MM.1S (cell line): ENCODE measurements around the gene TNRC6A.

Experiments used
- DNase-seq: peaks from one replicate; pipeline ENCODE4 v3.0.0-alpha.2; 2015
- H2AFZ ChIP-seq: fragments of 300-600 bp; sonication (generic); 2 replicates; pipeline ENCODE4 v1.6.0; 2016; ENCODE audit warnings: antibody characterized with exemption, low read length
- H3F3A ChIP-seq: fragments of 300-600 bp; sonication (generic); 2 replicates; pipeline ENCODE4 v1.6.1; 2016; ENCODE audit warnings: mild to moderate bottlenecking, antibody characterized with exemption, low read length, moderate library complexity, mixed read lengths; ENCODE audit not compliant: insufficient read depth
- H3K27ac ChIP-seq: fragments of 300-600 bp; sonication (generic); 2 replicates; pipeline ENCODE4 v1.5.1; 2016; ENCODE audit warnings: mild to moderate bottlenecking, low read length
- H3K27me3 ChIP-seq: fragments of 300-600 bp; sonication (generic); replicated peaks from 2 replicates; pipeline ENCODE4 v1.6.0; 2016; ENCODE audit warnings: low read length; ENCODE audit not compliant: insufficient read depth
- H3K36me3 ChIP-seq: fragments of 300-600 bp; sonication (generic); replicated peaks from 2 replicates; pipeline ENCODE4 v1.6.1; 2016; ENCODE audit warnings: mild to moderate bottlenecking, low read length, mixed read lengths; ENCODE audit not compliant: insufficient read depth
- H3K4me1 ChIP-seq: fragments of 300-600 bp; sonication (generic); 2 replicates; pipeline ENCODE4 v1.6.1; 2016; ENCODE audit warnings: low read length, mixed read lengths
- H3K4me2 ChIP-seq: fragments of 300-600 bp; sonication (generic); 2 replicates; pipeline ENCODE4 v1.6.0; 2016; ENCODE audit warnings: low read depth, low read length
- H3K4me3 ChIP-seq: fragments of 300-600 bp; sonication (generic); 2 replicates; pipeline ENCODE4 v1.5.1; 2016; ENCODE audit warnings: low read length, mixed read lengths
- H3K79me2 ChIP-seq: fragments of 300-600 bp; sonication (generic); 2 replicates; pipeline ENCODE4 v1.6.1; 2016; ENCODE audit warnings: mixed run types, low read length, mixed read lengths
- H3K9ac ChIP-seq: fragments of 300-600 bp; sonication (generic); 2 replicates; pipeline ENCODE4 v1.6.1; 2016; ENCODE audit warnings: low read length, mixed read lengths
- H3K9me2 ChIP-seq: fragments of 300-600 bp; sonication (generic); replicated peaks from 2 replicates; pipeline ENCODE4 v1.6.1; 2016; ENCODE audit warnings: mild to moderate bottlenecking, low read length, mixed read lengths; ENCODE audit not compliant: insufficient read depth
- H3K9me3 ChIP-seq: fragments of 300-600 bp; sonication (generic); replicated peaks from 2 replicates; pipeline ENCODE4 v1.6.1; 2016; ENCODE audit warnings: mild to moderate bottlenecking, low read length, mixed read lengths; ENCODE audit not compliant: insufficient read depth
- H4K20me1 ChIP-seq: fragments of 300-600 bp; sonication (generic); 2 replicates; pipeline ENCODE4 v1.6.1; 2016; ENCODE audit warnings: mild to moderate bottlenecking, low read length, moderate library complexity, mixed read lengths; ENCODE audit not compliant: insufficient read depth
- CTCF ChIP-seq: fragments of 300-600 bp; sonication (generic); IDR thresholded peaks from 2 replicates; pipeline ENCODE4 v1.5.1; 2016; ENCODE audit warnings: antibody characterized with exemption, low read length, mixed read lengths
- EZH2 ChIP-seq: fragments of 300-600 bp; sonication (generic); optimal IDR thresholded peaks from 2 replicates; pipeline ENCODE3; 2017; ENCODE audit warnings: low read depth, mild to moderate bottlenecking, antibody characterized with exemption, low read length, mixed read lengths
- EZH2phosphoT487 ChIP-seq: fragments of 300-600 bp; sonication (generic); IDR thresholded peaks from 2 replicates; pipeline ENCODE4 v1.6.1; 2018; ENCODE audit warnings: antibody characterized with exemption, low read length

Gene TNRC6A

GRCh38 chr16:24713379-24713778, 16.1 kb upstream of the TNRC6A start:
- Histone ChIP-seq H3K9ac (no peak overlapping the region), H3K36me3 (no peaks in the 10 kb centered on the region), H3K79me2 (no peaks in the 10 kb centered on the region), H2AFZ (no peak overlapping the region), H3K27ac (no peak overlapping the region), H3K9me2 (no peaks in the 10 kb centered on the region), H4K20me1 (no peaks in the 10 kb centered on the region), H3K27me3 (no peaks in the 10 kb centered on the region), H3K4me2 (no peak overlapping the region), H3K4me3 (no peak overlapping the region), H3F3A (no peaks in the 10 kb centered on the region), H3K4me1 (no peaks in the 10 kb centered on the region), H3K9me3 (no peaks in the 10 kb centered on the region)
- TF ChIP-seq EZH2phosphoT487 (no peak), EZH2 (no peak), CTCF (no peak)
- DNase-seq: no peak

GRCh38 chr16:24717411-24717810, 12.0 kb upstream of the TNRC6A start:
- Histone ChIP-seq H3K9ac (no peak overlapping the region), H3K4me3 (no peak overlapping the region), H3K36me3 (no peaks in the 10 kb centered on the region), H3K9me3 (no peaks in the 10 kb centered on the region), H3K79me2 (no peaks in the 10 kb centered on the region), H4K20me1 (no peaks in the 10 kb centered on the region), H3K27me3 (no peaks in the 10 kb centered on the region), H3K4me2 (no peak overlapping the region), H2AFZ (no peak overlapping the region), H3K4me1 (no peaks in the 10 kb centered on the region), H3K9me2 (no peaks in the 10 kb centered on the region), H3F3A (no peaks in the 10 kb centered on the region), H3K27ac (no peak overlapping the region)
- DNase-seq: no peak
- TF ChIP-seq CTCF (no peak), EZH2 (no peak), EZH2phosphoT487 (no peak)

GRCh38 chr16:24718967-24719521, 10.4 kb upstream of the TNRC6A start:
- Histone ChIP-seq H3F3A (no peaks in the 10 kb centered on the region), H3K9me3 (no peaks in the 10 kb centered on the region), H2AFZ (no peak overlapping the region), H3K4me3 (no peak overlapping the region), H3K9me2 (no peaks in the 10 kb centered on the region), H3K4me2 (no peak overlapping the region), H3K36me3 (no peaks in the 10 kb centered on the region), H3K9ac (no peak overlapping the region), H4K20me1 (no peaks in the 10 kb centered on the region), H3K27ac (no peak overlapping the region), H3K4me1 (no peaks in the 10 kb centered on the region), H3K27me3 (no peaks in the 10 kb centered on the region), H3K79me2 (no peaks in the 10 kb centered on the region)
- TF ChIP-seq CTCF: no peak
- TF ChIP-seq EZH2phosphoT487: no peak
- TF ChIP-seq EZH2: no peak
- no peak for DNase-seq
